Stomach (tissue), 4 donors: ENCODE measurements around the gene SART1.

ENCODE experiments used
- CTCF ChIP-seq, 7 experiments: fragments of 450-650 bp in 4 of 7; fragments of 200-600 bp in 3 of 7; sonication (generic) in 3 of 7; IDR thresholded peaks; one replicate each; pipeline ENCODE4 v1.5.1; 2016 to 2019; ENCODE audit warnings: antibody characterized with exemption in 7 of 7, control low read depth in 2 of 7, mild to moderate bottlenecking in 1 of 7
- POLR2AphosphoS5 ChIP-seq, 3 donors: sonication (generic); formaldehyde crosslinking; IDR thresholded peaks; one replicate each; pipeline ENCODE4 v1.6.1; 2016; ENCODE audit warnings: antibody characterized with exemption in 3 of 3

DNA sequence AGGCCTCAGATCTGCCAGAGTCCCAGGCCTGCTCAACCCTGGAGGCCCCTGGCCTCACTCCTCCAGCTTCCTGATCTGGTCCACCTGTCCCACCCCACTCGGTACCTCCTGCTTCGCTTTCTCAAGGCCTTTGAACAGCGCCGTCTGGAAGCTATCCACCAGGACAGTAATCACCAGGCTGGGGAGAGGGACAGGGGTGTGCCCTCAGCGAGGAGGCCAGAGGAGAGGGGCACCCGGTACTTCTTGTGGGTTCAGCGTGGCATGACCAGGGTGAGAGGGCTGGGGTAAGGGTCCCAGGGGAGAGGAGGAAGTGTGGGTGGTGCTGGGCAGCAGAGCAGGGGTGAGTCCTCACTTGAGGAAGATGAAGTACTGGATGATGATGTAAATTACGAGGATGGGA lies 58.7 kb downstream of the SART1 start:
- TF ChIP-seq CTCF (IDR thresholded peaks at IDR 0.05) (no peak), POLR2AphosphoS5 (IDR thresholded peaks at IDR 0.05) (no peak)
